Mucosa of rectum (tissue), 2 donors: ENCODE measurements around the gene ANKRD23.

Experiments used
- H3K27ac ChIP-seq, 2 donors: one replicate each; pipeline ENCODE4 v1.7.0; 2013; ENCODE audit warnings: inconsistent platforms in 2 of 2, low read depth in 2 of 2, low read length in 2 of 2
- H3K27me3 ChIP-seq, 2 donors: one replicate each; pipeline ENCODE4 v1.7.0; 2013; ENCODE audit warnings: low read length in 2 of 2; ENCODE audit not compliant: control insufficient read depth in 2 of 2, insufficient read depth in 2 of 2
- H3K36me3 ChIP-seq, 2 donors: one replicate each; pipeline ENCODE4 v1.7.0; 2013; ENCODE audit warnings: low read length in 2 of 2; ENCODE audit not compliant: control insufficient read depth in 2 of 2, insufficient read depth in 2 of 2
- H3K4me1 ChIP-seq, 2 donors: one replicate each; pipeline ENCODE4 v1.7.0; 2013; ENCODE audit warnings: low read length in 2 of 2, mild to moderate bottlenecking in 1 of 2; ENCODE audit not compliant: control insufficient read depth in 2 of 2, insufficient read depth in 2 of 2
- H3K4me3 ChIP-seq, 2 donors: one replicate each; pipeline ENCODE4 v1.7.0; 2013; ENCODE audit warnings: low read length in 2 of 2
- H3K9ac ChIP-seq, 2 donors: one replicate each; pipeline ENCODE4 v1.7.0; 2013; ENCODE audit warnings: low read length in 2 of 2, low read depth in 1 of 2, mild to moderate bottlenecking in 1 of 2
- H3K9me3 ChIP-seq, 2 donors: one replicate each; pipeline ENCODE4 v1.7.0; 2013; ENCODE audit warnings: low read length in 2 of 2; ENCODE audit not compliant: control insufficient read depth in 2 of 2
- donor health status: healthy.
- donor health status: Normal muscosa, but diverticular disease.

ANKRD23 gene

DNA sequence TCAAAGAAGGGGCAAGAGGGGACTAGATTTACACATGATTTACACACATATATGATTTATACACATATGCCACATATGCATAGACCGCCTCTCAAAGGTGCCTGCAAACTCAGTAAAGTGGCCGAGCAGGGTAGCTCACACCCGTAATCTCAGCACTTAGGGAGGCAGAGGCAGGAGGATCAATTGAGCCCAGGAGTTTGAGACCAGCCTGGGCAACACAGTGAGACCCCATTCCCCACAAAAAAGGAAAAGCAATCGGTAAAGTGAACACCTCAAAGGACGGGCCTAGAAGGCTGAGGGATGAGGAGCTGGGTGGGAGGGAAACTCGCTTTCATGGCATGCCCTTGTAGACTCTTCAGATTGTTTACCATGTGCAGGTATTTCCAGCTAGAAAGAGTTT is 8.8 kb upstream of the ANKRD23 start:
- Histone ChIP-seq H3K36me3 (peaks cover 28 to 37% of the 10 kb centered on the region in 2 donors), H3K4me1 (peaks cover 7 to 8% of the 10 kb centered on the region in 2 donors), H3K9me3 (no peaks in the 10 kb centered on the region), H3K27me3 (no peaks in the 10 kb centered on the region), H3K27ac (no peak overlapping the region), H3K9ac (no peak overlapping the region), H3K4me3 (no peak overlapping the region)

DNA sequence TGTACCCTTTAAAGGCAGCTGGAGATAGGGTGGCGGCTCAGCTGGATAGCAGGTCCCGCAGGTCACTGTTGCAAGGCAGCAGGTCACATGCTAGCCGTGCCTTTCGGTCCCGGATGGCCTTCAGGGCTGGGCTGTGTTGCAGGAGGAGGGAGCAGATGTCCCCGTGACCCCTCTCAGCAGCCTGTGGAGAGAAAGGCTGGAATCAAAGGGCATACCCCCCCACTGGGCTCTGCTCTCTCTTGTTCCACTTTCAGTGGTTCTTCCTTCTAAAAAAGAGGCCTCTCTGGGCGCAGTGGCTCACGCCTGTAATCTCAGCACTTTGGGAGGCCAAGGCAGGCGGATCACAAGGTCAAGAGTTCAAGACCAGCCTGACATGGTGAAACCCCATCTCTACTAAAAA is 4.4 kb upstream of the ANKRD23 start:
- Histone ChIP-seq H3K4me1 (no peaks in the 10 kb centered on the region), H3K27me3 (no peaks in the 10 kb centered on the region), H3K9me3 (no peaks in the 10 kb centered on the region), H3K4me3 (no peak overlapping the region), H3K36me3 (peaks cover 29 to 34% of the 10 kb centered on the region in 2 donors), H3K27ac (no peak overlapping the region), H3K9ac (no peak overlapping the region)

DNA sequence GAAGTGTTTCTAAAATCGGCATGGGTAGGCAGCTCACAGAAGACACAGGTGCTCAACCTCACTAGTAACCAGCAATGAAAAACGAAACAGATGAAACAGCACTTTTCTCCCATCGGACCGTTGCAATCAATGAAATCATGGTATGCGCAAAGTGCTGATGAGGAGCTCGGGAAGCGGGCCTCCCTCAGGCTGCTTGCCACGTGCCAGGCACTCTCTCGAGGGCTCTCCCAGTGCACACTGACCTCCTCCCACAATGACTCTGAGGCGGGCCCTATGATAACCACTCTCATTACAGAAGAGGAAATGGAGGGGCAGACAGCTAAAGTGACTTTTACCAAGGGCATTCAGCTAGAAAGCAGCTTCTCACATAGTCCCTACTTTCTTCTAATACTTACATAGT is 3.8 kb upstream of the ANKRD23 start:
- no peak overlapping the region for H3K9ac ChIP-seq
- no peaks in the 10 kb centered on the region for H3K4me1 ChIP-seq
- no peak overlapping the region for H3K27ac ChIP-seq
- no peak overlapping the region for H3K4me3 ChIP-seq
- no peaks in the 10 kb centered on the region for H3K9me3 ChIP-seq
- H3K36me3 ChIP-seq = peaks cover 23 to 27% of the 10 kb centered on the region in 2 donors
- H3K27me3 ChIP-seq = no peaks in the 10 kb centered on the region

DNA sequence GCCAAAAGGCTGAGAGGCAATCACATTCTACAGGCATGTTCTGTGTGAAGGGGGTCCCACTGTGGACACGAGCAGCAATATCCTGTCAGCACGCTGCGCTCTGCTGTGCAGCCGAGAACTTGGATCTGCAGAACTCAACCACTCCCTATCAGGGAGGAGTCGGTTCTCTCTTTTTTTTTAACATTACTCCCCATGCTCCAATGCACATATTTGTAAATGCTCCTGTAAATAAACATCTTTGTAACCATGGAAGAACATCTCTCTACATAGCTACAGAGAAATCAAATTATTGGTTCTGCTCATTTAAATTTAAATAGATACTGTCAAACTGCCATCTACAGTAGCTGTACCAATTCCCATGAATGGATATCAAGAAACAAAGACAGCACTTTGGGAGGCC is 3.0 kb upstream of the ANKRD23 start:
- H3K9ac ChIP-seq = no peak overlapping the region
- H3K36me3 ChIP-seq = peaks cover 19 to 25% of the 10 kb centered on the region in 2 donors

DNA sequence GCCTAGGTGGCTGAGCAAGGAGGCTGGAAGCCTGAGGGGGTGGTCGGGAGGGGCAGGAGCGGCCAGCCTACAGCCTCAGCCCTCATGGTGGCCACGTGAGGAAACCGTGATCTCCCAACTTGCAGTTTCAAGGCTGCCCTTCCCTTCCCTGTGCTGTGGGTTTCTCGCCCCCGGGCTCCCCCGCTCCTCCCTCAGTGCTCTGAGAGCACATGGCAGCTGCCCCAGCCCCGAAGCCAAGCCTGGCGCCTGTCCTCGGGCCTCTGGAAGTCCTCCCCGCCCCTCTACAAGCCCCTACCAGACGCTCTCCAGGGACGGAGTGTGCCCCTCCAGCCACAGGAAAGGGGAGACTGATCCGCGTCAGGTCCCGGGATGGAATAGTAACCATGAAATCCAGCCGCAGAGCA is 586 bp upstream of the ANKRD23 start:
- Histone ChIP-seq H3K4me3 (no peak overlapping the region), H3K9me3 (no peaks in the 10 kb centered on the region), H3K27ac (no peak overlapping the region)

More for the DNA sequence above, 3.0 kb upstream of the ANKRD23 start:
- Histone ChIP-seq H3K4me1 (no peaks in the 10 kb centered on the region), H3K27ac (no peak overlapping the region), H3K4me3 (no peak overlapping the region), H3K9me3 (no peaks in the 10 kb centered on the region), H3K27me3 (no peaks in the 10 kb centered on the region)

DNA sequence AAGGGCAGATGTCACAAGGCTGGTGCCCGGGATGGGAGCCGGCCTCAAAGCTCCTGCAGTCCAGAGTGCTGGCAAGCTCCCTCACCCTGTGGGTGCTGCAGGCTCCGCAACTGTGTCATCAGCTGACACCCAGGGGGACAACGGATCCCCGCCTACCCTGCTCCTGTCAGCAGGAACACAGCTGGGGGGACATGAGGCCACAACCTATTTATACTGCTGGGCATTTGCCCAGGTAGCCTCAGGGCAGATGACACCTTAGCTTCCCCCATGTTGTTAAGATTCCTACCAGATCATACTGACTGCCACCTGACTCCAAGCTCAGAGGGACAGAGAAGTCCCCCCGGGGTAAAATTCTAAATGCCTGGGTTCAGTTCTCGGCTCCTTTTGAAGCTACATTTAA is 1.2 kb downstream of the ANKRD23 start:
- Histone ChIP-seq H3K9me3 (no peaks in the 10 kb centered on the region), H3K27ac (no peak overlapping the region), H3K4me1 (peaks cover 6 to 8% of the 10 kb centered on the region in 2 donors), H3K9ac (no peak overlapping the region), H3K36me3 (peaks cover 9 to 11% of the 10 kb centered on the region in 2 donors), H3K4me3 (no peak overlapping the region), H3K27me3 (no peaks in the 10 kb centered on the region)

More for the DNA sequence above, 586 bp upstream of the ANKRD23 start:
- Histone ChIP-seq H3K4me1 (peaks cover 3 to 5% of the 10 kb centered on the region in 2 donors), H3K27me3 (no peaks in the 10 kb centered on the region), H3K9ac (no peak overlapping the region), H3K36me3 (peaks cover 10 to 14% of the 10 kb centered on the region in 2 donors)

DNA sequence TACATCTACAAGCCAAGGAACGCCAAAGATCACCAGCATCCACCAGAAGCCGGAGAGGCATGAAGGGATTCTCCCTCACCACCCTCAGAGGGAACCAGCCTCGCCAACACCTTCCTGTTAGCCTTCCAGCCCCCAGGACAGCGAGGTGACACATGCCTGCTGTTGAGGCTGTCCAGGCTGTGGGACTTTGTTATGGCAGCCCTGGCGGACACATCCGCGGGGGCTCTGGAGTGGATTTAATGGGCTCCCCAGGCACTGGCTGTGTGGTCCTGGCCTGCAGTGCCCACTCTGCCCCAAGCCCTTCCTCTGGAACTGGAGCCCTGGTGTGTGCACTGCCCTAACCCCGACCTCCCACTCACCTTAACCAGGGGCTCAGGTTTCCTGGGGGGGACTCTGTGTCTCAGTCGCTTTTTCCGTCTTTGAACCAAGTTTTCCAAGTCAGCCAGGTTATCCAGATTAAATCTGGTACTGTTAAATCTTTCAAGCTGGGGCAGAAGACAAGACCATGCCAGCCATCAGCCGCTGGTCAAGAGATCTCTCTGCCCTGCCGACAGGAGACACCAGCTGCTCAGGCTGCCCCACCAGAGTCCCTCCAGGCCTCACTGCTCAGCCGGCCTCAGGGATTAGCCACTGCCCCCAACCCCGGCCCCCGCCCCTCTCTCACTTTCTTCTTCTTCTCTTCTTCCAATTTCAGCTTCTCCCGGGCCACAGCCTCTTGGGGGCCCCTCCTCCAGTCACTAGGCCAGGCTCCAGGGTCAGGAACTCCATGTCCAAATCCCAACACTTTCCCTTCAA is 1.9 kb downstream of the ANKRD23 start:
- H3K9ac ChIP-seq = no peak overlapping the region
- no peak overlapping the region for H3K27ac ChIP-seq
- H3K4me3 ChIP-seq = no peak overlapping the region

DNA sequence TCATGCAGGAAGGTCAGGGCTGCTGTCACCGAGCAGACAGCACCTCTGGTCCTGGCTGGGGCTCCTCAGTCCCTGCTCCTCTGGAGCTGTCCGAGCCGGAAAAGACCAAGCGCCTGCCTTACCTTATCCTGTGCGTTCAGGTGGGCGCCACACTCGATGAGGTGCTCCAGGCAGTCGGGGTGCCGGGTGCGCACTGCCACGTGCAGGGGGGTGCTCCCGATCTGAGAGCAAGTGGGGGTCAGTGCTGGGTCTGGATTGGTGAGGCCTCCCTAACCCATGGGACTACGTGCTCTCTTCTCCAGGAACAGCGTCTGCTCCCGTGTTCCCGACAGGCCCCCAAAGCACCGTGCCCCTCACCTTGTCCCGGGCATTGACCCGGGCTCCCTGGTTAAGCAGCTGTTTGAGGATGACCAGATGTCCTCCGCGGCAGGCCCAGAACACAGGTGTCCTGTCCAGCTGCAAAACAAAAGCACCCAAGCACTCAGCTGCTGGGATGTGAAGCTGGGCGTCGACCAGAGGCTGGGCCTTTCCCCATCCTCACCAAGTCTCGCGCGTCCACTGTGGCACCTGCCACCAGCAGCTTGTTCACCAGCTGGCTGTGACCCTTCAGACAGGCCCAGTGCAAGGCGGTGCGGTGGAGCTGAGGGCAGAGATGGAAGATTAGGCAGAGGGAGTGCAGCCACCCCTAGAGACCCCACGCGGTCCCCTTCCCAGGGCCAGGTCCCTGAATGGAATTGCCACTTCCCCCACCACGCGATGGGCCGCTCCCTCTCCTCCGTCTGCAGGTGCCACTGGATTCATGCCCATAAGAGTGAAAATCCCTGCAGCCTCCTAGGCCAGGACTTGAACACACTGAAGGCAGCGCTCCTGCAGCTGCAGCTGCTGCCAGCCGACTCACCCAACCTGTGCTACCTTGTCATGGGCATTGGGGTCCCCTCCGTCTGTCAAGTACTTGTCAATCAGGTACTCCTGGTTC is 3.7 kb downstream of the ANKRD23 start:
- no peaks in the 10 kb centered on the region for H3K9me3 ChIP-seq
- peaks cover 9 to 11% of the 10 kb centered on the region in 2 donors for H3K36me3 ChIP-seq
- peak overlapping the region in 1 of 2 donors; percentile 33 for H3K4me3 ChIP-seq
- H3K27ac ChIP-seq = no peak overlapping the region
- H3K4me1 ChIP-seq = peaks cover 6 to 8% of the 10 kb centered on the region in 2 donors
- no peak overlapping the region for H3K9ac ChIP-seq
- H3K27me3 ChIP-seq = no peaks in the 10 kb centered on the region

More for the DNA sequence above, 1.9 kb downstream of the ANKRD23 start:
- Histone ChIP-seq H3K27me3 (no peaks in the 10 kb centered on the region), H3K9me3 (no peaks in the 10 kb centered on the region), H3K36me3 (peaks cover 7 to 14% of the 10 kb centered on the region in 2 donors), H3K4me1 (peaks cover 6 to 8% of the 10 kb centered on the region in 2 donors)

DNA sequence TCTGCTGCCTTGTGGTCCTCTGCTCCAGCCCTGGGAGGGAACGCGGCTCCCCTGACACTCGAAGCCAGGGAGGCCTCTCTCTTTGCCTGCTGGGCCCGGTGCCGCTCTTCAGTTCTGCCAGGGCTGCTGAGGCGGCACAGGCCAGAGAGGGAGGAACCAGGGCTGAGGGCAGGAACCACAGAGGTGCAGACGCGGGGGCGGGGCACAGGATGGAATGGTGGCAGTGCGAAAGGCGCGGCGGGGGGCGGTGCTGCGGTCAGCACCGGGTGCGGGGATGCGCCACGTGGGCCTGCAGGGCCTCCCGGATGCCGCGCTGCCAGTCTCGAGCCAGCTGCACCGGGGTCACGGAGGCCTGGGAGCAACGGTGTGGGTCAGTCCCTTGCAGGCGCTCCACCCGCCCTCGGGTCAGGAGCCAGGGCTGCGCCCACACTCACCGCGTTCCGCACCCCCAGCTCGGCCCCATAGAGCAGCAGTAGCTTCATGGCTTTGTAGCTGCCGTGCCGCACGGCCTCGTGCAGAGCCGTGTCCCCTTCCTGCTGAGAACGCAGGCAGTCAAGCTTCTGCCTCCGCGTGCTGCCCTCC is 4.4 kb downstream of the ANKRD23 start:
- Histone ChIP-seq H3K9ac (no peak overlapping the region), H3K27me3 (no peaks in the 10 kb centered on the region), H3K4me3 (peak overlapping the region in 1 of 2 donors; percentile 33), H3K9me3 (no peaks in the 10 kb centered on the region), H3K27ac (peak overlapping the region in 1 of 2 donors; percentile 23), H3K36me3 (peaks cover 12 to 13% of the 10 kb centered on the region in 2 donors), H3K4me1 (peaks cover 6 to 8% of the 10 kb centered on the region in 2 donors)
